NCI-H460 (cell line): ENCODE measurements around the gene PEX3. TPM values are rescaled to one million over a fixed set of nuclear protein-coding genes. Genes with fewer than 3 reads are reported as not detected.

Experiments
- DNase-seq: peaks from one replicate; pipeline ENCODE4 v3.0.0-alpha.2; 2016; ENCODE audit warnings: low read depth; ENCODE audit errors: extremely low read depth
- small RNA-seq, 2 experiments: library from RNA; depleted of rRNA; stranded (forward); fragments of <200 nt; gene quantifications; one replicate each; pipeline ENCODE3, GENCODE V24; 2014
- total RNA-seq: library from RNA; depleted of rRNA; stranded (reverse); fragments of >200 nt; shearing (Covaris generic); gene quantifications from 2 replicates; pipeline ENCODE4 v1.2.3, GENCODE V29; 2014; rRNA removed

PEX3 gene
- total RNA-seq, 1 experiment from 2014 or later = 17.9 TPM

DNA sequence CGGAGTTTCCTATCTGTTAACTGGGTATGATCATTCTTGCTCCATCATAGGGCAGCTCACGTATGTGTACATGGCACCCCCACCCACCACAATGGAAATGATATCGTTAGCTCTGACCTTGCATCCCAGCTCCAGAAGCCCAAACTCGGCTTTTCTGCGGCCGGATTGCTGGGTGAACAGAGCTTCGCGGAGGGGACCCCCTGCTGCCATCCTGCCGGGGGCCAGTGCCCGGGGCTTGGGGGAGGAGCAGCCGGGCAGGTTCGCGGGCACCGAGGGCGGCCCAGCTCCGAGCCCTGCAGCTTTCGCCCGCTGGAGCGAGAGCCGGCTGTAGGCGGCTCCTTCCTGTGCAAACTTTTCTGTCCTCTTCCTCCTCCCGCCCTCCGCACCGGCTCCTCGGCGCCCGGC lies 85.9 kb downstream of the PEX3 start:
- no peak for DNase-seq

DNA sequence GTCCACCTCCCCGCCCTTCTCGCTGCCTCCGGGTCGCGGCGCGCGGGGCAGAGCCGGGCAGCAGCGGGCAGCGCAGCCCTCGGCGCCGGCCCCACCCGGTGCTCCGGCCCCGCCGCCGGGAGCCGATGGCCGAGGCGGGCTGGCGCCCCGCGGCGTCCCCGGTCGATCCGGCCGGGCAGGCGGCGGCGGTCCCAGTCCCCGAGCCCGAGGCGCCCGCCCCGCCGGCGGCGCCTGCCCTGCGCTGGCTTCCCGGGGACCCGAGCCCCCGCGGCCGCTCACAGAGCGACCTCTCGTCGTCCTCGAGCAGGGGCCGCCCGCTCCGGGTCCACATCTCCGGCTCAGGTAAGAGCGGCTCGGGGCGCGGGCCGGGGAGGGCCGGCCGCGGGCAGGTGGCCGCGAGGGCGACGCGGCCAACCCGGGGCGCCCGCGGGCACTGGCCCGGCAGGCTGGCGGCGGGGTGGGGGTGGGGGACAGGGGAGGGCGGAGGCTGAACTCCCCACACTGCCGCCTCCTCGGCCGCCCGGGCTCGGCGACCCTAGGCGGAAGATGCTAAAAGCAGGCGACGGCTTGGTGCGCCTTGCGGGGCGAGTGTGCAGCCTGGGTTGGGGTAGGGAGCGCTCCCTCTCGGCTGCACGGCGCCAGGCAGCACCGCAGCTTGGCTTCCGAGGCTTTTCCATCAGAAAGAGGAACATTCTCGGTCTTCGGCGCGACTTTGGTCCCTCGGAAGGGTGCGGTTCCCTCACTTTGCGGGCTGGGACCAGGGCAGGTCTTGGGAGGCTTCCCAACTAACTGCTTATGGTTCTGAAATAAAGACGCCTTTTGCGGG lies 86.5 kb downstream of the PEX3 start:
- peak; percentile 22 for DNase-seq

- no peak for DNase-seq
Observed at GRCh38 chr6:143538374-143538773, 87.8 kb downstream of the PEX3 start.

GRCh38 chr6:143539106-143539505 lies 88.5 kb downstream of the PEX3 start:
- no peak for DNase-seq

DNA sequence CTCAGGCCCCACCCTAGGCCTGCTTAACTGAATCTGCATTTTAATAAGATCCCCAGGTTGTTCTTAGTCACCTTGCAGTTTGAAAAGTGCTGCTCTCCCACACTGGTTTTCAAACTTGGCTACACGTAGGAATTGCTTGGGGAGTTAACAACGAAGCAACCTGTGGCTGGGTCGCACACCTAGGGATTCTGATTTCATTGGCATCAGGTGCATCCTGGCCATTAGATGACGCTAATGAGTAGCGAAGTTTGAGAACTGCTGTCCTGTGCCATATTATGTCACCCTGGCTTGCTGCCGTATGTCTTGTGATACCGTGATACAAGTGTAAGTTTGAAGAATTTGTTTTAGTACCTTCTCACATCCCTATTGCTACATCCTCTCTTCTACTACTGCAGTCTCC lies 89.1 kb downstream of the PEX3 start:
- no peak for DNase-seq

GRCh38 chr6:143540192-143540591 lies 89.6 kb downstream of the PEX3 start:
- no peak for DNase-seq

Small RNA genes within 50 kb of the gene (small RNA-seq; reads per million reads assigned to genes)
- 0.02 to 0.35 reads per million in 2 experiments for gene RNA5SP221

Other genes with a start within 250 kb of the PEX3 start
- 7.7 and 10.4 TPM in 2 replicates for gene ADAT2, start 110 bp upstream of the PEX3 start, total RNA-seq
- gene FUCA2, start 60.9 kb downstream of the PEX3 start, total RNA-seq = 64.2 and 74.8 TPM in 2 replicates
- 3.4 and 5.6 TPM in 2 replicates for gene PHACTR2, start 227.2 kb downstream of the PEX3 start, total RNA-seq